SK-N-MC (cell line): Measurements from ENCODE around the gene IKZF5.

Source experiments
- EZH2 ChIP-seq: fragments of 200-600 bp; sonication (generic); IDR thresholded peaks from one replicate; pipeline ENCODE4 v1.6.1; 2017; ENCODE audit warnings: antibody characterized with exemption
- FOXP2 ChIP-seq: optimal IDR thresholded peaks from 2 replicates; pipeline ENCODE3; 2011; ENCODE audit warnings: mild to moderate bottlenecking, moderate library complexity; ENCODE audit not compliant: insufficient read depth; ENCODE audit errors: extremely low read length, control extremely low read depth
- POLR2AphosphoS5 ChIP-seq: IDR thresholded peaks from 2 replicates; pipeline ENCODE4 v1.6.1; 2012; ENCODE audit warnings: mild to moderate bottlenecking, low read depth, low read length, borderline replicate concordance

GRCh38 chr10:123007558-123008354 is 839 bp downstream of the IKZF5 start:
- no peak for TF ChIP-seq POLR2AphosphoS5
- no peak for TF ChIP-seq FOXP2
- TF ChIP-seq EZH2 = no peak
